NOMO-1 (cell line): Measurements from ENCODE around the gene MAN2A2.
A peak's percentile ranks its signal among the peaks of the same experiment; 100 is the strongest.
"Not testable (repeated sequence)": the region's sequence is repeated elsewhere in the genome, so short reads cannot be mapped to it uniquely, and the experiment has no call there.

Source experiments
- DNase-seq, 2 experiments: peaks; one replicate each; lab custom pipeline; 2025; ENCODE audit not compliant: unreplicated experiment in 2 of 2; lab: John Stamatoyannopoulos, UW

The MAN2A2 gene

GRCh38 chr15:90915808-90916440 is 12.8 kb downstream of the MAN2A2 start:
- DNase-seq, result peak; percentile 78 to 80

DNA sequence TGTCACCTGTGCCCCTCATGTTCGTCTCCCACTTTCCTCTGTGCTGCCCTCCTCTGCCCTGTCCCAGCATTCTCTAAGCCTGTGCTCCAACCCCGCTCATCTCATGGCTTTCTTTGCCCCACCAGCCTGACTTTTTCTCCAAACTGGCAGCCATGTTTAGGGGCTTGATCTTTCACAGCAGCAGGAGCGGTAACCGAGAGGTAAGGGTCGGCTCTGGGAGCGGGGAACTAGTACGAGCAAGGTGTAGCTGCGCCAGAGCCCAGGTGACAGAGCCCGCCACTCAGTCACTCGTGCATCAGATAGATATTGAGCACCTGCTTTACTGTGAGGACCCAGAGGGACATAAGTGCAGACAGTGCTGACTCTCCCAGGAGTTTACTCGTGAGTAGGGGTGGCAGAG is 13.4 kb downstream of the MAN2A2 start:
- no peak for DNase-seq

DNA sequence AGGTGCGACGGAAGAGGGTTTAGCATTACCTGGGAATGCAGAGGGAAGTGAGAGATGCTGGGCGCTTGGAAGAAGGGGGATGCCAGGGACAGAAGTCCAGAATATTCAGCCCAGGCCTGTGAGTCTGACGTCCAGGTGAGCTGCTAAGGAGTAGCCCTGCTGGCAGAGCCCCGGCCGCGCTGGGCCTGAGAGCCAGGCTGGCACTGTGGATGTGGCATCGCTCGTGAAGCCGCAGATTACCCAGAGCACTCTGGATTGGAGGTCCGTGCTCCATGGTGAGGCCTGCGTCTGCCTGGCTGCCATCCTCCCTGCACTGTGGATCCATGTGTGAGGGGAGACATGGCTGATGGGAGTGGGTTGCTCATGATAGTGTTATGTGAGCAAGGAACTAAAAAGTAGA is 14.5 kb downstream of the MAN2A2 start:
- DNase-seq, result no peak

DNA sequence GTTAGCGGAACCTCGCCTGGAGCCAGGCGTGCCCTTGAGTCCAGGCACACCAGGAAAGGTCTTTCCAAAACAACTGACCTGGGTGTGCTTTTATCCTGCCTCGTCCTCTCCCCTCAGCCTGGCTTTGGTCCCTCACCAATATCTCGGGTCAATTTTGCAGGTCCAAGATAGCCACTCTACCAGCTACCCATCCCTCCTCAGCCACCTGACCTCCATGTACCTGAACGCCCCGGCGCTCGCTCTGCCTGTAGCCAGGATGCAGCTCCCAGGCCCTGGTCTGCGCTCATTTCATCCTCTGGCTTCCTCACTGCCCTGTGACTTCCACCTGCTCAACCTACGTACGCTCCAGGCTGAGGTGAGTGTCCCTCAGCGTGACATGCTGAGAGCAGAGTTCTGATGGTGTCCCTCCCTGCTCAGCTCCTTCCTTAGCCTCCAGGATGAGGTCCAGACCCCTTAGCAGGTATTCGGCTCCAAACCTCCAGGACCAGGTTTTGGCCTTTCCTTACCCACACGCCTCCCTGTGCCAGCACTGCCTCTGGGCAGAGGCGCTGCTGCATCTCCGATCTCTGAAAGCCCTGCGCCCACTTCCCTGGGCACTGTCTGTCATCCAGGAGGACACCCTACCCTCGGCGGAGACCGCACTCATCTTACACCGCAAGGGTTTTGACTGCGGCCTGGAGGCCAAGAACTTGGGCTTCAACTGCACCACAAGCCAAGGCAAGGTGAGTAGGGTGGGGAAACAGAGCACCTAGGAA is 15.1 kb downstream of the MAN2A2 start:
- no peak for DNase-seq

DNA sequence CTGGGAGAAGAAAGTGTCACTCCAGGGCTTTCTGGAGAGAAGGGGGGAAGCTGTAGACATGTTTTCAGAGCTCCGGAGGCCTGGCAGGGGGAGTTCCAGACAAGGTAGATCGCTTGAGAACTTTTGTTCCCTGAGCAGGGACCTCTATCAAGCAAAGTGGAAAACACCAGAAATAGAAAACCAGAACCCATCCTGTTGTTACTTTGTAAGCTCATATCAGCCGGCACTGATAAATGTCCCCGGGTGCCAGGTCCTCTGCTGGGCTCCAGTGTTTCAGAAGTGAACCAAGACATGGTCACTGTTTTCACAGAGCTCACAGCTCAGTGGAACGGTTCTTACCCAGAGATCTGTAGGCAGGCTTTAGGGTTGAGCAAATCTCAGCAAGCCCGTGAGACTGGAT is 15.7 kb downstream of the MAN2A2 start:
- DNase-seq, result no peak

DNA sequence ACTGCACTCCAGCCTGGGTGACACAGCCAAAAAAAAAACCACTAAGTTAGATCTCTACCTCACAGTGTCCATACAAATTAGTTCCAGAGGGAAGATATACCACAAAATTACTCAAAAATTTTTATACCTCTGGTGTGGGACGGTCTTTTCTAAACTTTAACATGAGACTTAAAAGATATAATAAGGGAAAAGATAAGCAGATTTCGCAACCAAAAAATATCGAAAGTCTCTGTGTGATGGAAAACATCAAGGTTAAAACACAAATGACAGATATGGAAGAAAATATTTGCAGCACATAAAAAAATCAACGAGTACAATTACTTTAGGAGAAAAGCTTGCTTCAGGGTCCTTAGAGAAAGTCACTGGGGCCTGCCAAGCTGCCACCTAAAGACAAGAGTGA is 18.8 kb downstream of the MAN2A2 start:
- DNase-seq, result no peak

DNA sequence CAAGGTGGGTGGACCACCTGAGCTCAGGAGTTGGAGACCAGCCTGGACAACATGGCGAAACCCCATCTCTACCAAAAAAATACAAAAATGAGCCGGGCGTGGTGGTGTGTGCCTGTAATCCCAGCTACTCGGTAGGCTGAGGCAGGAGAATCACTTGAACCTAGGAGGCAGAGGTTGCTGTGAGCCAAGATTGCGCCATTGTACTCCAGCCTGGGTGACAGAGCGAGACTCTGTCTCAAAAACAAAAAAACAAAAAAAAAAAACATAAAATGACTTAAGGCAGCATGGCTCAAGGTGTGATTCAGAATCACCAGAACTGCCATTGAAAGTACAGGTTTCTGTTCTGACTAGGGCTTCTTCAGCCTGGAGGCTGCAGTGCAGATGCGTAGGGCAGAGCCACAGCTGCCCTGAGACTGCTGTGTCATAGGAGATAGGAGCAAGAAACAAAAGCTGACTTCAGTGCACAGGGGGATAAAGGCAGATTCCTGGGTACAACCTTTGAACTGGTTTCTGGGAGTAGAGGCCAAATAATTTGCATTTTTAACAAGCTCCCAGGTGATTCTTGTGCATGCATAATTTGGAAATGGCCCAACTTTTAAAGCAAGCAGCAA is 19.7 kb downstream of the MAN2A2 start:
- not testable (repeated sequence) for DNase-seq

GRCh38 chr15:90924375-90924774 is 21.3 kb downstream of the MAN2A2 start:
- no peak for DNase-seq

DNA sequence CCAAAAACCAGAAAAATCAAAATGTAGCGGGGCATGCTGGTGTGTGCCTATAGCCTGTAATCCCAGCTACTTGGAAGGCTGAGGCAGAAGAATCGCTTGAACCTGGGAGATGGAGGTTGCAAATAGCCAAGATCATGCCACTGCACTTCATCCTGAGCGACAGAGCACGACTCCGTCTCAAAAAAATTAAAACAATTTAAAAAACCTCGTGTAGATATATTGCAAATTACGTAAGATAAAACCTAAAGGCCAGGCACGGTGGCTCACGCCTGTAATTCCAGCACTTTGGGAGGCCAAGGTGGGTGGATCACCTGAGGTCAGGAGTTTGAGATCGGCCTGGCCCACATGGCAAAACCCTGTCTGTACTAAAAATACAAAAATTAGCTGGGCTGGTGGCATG is 23.7 kb downstream of the MAN2A2 start:
- DNase-seq, result not testable (repeated sequence)

- DNase-seq, result peak in 1 of 2 experiments; percentile 52
These were observed 25.0 kb downstream of the MAN2A2 start for GRCh38 chr15:90928106-90928505.

DNA sequence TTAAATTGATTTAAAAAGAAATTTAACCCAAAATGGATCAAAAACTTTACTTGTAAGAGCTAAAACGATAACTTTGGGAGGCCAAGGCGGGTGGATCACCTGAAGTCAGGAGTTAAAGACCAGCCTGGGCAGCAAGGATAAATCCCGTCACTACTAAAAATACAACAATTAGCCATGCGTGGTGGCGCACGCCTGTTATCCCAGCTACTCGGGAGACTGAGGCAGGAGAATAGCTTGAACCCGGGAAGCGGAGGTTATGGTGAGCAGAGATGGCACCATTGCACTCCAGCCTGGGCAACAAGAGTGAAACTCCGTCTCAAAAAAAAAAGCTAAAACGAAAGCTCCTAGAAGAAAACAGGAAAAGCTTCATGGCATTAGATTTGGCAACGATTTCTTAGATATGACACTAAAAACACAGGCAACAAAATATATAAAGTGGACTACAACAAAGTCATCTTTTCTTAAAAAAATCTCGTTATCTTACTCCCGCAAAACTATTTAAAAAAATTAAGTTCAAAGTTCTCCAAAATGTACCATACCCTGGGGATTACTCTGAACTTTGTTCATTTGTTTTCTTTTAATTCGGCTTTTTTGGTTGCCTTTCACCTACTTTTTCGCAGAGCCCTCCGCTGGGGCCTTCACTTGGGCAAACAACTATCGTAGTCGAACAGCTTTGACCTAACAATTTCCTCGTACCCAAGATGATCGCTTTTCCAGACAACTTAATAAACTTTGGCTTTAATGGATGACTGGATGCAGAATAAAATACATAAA is 26.3 kb downstream of the MAN2A2 start:
- peak in 1 of 2 experiments; percentile 81 for DNase-seq

- DNase-seq, result no peak
These were observed 27.9 kb downstream of the MAN2A2 start for GRCh38 chr15:90930861-90931574.

DNA sequence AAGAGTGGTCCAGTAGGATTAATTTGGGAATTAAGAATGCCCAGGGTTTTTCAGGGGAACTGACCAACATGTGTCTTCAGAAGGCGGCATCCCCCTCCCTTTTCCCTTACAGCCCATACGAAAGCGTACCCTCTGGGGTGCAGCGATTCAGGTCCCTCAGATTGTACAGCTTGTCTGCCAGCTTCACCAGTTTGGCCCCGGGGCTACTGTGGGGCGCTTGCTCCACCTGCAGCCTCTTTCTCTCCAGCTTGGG is 28.4 kb downstream of the MAN2A2 start:
- no peak for DNase-seq

DNA sequence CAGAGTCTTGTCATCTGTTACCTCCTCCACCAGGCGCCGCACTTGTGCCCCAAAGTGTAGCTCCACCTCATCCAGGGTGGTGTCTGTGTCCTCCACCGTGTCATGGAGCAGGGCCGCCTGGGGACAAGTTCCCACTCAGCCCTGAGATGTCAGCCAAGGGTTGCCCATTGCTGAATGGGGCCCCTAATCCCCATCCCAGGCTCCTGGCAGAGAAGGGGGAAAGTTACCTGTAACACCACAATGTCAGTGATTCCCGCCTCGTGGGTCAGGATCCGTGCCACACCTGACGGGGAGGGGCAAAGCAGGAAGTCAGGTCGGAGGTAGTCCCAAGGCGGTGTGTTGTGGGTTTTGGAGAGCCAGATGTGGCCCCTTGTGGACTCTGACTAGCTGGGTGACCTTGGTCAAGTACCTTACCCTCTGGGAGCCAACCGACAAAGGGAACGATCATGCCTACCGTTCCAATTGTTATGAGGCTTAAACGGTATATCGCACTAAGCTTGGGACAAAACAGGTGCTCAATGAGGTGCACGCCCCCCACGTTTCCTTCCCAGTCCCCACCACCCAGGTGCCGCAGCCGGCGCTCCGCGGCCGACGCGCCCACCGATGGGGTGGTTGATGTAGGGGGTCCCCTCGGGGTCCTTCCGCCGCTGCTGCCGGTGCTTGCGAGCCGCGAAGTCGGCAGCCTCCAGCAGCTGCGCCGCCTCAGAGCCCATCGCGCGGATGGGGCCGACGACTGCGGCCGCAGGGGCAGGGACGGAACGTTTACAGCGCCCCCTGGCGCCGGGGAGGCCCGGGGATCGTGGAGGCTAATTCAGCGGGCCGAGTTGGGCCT is 28.9 kb downstream of the MAN2A2 start, which contains the start of gene HDDC3:
Gene HDDC3, minus strand, starts transcription at position 722 of the 832 bp plus-strand sequence. Its CDS starts 9 bp downstream, at position 713.
- DNase-seq, result peak; percentile 93

GRCh38 chr15:90932660-90932991 is 29.5 kb downstream of the MAN2A2 start:
- DNase-seq, result no peak

DNA sequence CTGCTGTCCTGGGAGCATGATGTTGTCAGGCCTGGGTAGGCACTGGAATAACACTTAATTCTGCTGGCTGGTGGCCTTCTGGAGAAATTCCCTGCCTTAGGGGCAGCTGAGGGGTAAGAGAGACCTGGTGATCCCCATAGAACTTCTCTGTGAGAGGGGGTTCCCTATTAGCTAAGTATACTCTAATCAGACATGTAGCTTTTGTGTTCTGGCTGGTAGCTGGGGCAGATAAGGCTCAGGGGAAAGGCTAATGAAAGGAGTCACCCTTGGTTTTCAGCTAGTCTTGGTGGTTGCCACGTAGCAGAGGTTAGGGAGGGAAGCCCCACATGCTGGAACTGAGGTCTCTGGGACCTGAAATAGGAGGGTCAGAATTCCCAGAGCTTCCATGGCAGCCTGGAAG is 30.2 kb downstream of the MAN2A2 start:
- DNase-seq, result no peak

DNA sequence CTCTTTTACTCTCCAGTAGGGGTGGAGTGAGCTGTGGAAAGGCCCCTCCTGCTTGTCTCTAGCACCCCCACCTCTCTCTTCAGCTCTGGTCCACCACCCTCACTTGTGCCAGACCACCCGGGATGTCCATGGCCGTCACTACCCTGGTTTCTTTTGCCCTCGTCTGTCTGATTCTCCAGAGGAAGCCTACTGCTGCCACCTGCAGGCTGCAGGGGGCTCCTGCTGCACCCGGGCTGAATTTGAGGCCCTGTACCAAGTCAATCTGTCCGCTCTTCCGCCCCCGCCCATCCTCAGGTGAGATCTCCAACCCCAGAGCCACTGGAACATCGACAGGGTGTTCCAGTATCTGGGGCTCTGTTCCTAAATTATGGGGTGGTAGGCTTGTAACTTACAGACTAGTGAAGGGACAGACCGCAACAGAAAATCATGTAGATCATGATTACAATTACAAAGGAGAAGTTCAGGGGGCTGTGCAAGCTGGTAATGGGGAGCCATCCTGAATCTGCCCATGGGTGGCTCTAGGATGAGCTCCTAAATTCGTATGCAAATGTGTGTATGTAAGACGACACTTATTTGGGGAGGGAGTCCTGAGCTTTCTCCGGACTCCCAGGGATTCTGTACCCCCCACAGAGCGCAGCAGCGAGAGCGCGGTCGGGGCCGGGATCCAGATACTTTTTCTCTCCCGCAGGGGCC is 31.3 kb downstream of the MAN2A2 start:
- DNase-seq, result peak; percentile 62 to 74

DNA sequence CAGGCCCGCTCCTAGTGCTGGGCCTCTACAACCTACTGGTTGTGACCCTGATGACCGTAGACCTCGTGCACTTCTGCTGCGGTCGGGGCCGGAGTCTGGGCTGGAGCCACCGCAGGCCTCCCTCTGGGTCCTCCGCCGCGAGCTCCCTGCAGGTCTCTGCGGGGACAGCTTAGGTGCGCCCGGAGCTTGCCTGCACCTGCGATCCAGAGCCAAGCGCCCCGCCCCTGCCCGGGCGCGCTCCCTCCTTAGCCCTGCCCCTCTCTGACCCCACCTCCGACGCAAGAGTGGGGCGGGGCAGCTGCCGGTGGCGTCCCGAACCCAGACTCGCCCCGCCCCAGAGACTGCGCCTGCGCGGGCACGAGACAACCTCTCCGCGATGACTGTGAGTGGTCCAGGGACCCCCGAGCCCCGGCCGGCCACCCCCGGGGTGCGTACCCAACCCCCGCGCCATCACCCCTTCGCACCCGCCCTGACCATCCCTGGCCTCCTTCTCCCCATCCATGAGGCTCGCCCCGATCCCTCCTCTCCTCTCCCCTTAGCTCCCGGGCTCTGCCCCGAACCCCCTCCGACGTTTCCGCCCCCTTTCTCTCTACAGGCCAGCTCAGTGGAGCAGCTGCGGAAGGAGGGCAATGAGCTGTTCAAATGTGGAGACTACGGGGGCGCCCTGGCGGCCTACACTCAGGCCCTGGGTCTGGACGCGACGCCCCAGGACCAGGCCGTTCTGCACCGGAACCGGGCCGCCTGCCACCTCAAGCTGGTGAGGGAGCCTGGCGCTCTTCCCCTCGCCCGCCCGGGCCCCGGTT is 32.0 kb downstream of the MAN2A2 start, which contains the start of gene UNC45A:
Gene UNC45A, plus strand, starts transcription at position 337 of the 803 bp plus-strand sequence. Its CDS starts 40 bp downstream, at position 377.
- peak; percentile 73 to 84 for DNase-seq
